GM12872 (cell line): Measurements from ENCODE around the gene RUSC1.

Experiments used
- CTCF ChIP-seq: IDR thresholded peaks from 3 replicates; pipeline ENCODE4 v1.5.1; 2011; ENCODE audit warnings: low read depth, mild to moderate bottlenecking, low read length, moderate library complexity; ENCODE audit not compliant: insufficient read depth

Gene RUSC1

GRCh38 chr1:155360051-155360450 is 39.4 kb downstream of the RUSC1 start:
- no peak for TF ChIP-seq CTCF

GRCh38 chr1:155379180-155379579 is 58.5 kb downstream of the RUSC1 start:
- no peak for TF ChIP-seq CTCF

GRCh38 chr1:155379631-155380090 is 59.0 kb downstream of the RUSC1 start:
- TF ChIP-seq CTCF = no peak
